Measurements from ENCODE around the gene KLHL8. TPM values are rescaled to one million over a fixed set of nuclear protein-coding genes. Genes with fewer than 3 reads are reported as not detected.

Gene KLHL8
- total and polyA plus RNA-seq, 5 donors, result 3.4 to 14.6 (median 11.7) TPM

Other genes starting within 250 kb of the KLHL8 start
- gene HSD17B13, start 102.3 kb upstream of the KLHL8 start, total RNA-seq, result under 1 TPM in 3 of 4 donors, not detected in 1; 0.09 to 0.12 (median 0.11) TPM
- gene HSD17B13, start 102.3 kb upstream of the KLHL8 start, polyA plus RNA-seq, result 0.14 TPM
- gene HSD17B11, start 170.6 kb upstream of the KLHL8 start, total RNA-seq, result 10 to 100 TPM; 16.4 to 22.5 (median 19.0) TPM
- 30.0 TPM for gene HSD17B11, start 170.6 kb upstream of the KLHL8 start, polyA plus RNA-seq
- 10 to 100 TPM; 27.1 to 36.5 (median 30.8) TPM for gene NUDT9, start 202.0 kb upstream of the KLHL8 start, total RNA-seq
- 52.8 TPM for gene NUDT9, start 202.0 kb upstream of the KLHL8 start, polyA plus RNA-seq

Data from right cardiac atrium (tissue), 5 donors.